Glomerular endothelial cell (primary cell): ENCODE measurements around the gene FABP6. TPM values are rescaled to one million over a fixed set of nuclear protein-coding genes. Genes with fewer than 3 reads are reported as not detected.

ENCODE experiments used
- DNase-seq: peaks from one replicate; pipeline ENCODE4 v3.0.0-alpha.2; 2011; ENCODE audit warnings: low read depth, low spot score; ENCODE audit errors: extremely low read depth
- total RNA-seq: library from RNA; depleted of rRNA; stranded (reverse); fragments of >200 nt; gene quantifications from 2 replicates; pipeline ENCODE4 v1.2.3, GENCODE V29; 2015

The FABP6 gene
- total RNA-seq, 1 donor from 2014 or later: 0.35 TPM

DNA sequence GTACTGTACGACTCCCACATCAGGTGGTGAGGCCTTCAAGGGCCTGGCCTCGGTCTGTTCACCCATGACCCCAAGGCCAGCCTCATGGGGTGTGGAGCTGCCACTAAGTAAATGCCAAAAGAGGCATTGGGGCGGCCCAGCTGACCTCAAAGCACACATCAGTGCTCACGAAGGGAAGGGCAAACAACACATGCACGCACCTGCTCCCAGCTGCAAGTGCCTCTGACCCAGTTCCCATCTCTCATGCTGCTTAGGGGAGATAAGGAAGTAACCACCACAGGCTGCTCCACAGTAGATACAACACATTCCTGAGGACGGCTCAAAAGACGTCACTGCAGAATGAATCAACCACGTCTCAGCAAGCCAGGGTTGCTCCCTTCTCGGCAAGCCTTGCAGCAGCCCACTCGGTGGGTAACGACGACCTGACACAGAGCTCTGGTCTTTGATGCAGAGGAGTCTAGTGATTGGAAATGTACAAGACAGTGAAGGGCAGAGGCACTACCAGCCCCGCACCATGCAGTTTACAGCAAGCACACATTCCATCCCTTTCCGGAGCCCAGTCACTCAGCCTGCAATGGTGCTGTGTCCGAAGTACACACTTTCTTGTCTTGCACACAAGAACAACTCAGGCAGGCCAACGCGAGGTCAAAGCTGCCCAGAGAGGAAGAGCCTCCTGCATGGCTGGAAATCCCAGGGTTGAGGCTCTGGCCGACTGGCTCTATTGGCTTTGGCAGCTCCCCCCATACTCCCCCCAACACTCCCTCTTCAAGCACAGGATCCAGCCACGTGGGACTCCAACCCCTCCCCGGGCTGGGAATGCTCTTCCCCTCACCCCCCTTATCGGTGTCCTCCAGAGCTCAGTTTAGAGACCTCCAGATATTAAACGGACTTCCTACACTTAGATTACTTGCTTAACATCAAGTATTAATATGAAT lies 31.8 kb downstream of the FABP6 start:
- DNase-seq: no peak

- no peak for DNase-seq
Measured at GRCh38 chr5:160262151-160263074, 33.1 kb downstream of the FABP6 start.

DNA sequence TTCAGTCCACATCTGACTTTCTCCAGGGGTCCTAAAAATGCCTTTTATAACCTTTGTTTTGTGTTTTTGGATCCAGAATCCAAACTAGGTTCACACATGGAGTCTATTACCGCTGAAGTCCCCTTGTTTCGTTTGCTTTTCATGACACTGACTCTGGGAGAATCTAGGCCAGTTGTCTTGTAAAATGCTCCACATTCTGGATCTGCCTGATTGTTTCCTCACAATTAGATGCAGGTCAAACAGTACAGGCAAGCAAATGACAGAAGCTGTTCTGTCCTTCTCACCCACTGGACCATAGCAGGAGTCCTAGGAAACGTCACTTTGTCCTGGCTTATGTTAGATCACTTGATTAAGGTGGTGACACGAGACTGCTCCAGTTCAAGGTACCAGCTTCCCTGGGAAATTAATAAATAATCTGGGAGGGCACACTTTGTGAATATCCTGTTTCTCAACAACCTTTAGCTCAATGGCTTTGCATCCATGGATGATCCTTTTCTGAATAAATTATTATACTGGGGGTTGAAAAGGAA lies 34.1 kb downstream of the FABP6 start:
- DNase-seq: no peak

- no peak for DNase-seq
Measured at GRCh38 chr5:160266044-160266443, 36.7 kb downstream of the FABP6 start.

- no peak for DNase-seq
Measured at GRCh38 chr5:160266752-160267345, 37.5 kb downstream of the FABP6 start.

GRCh38 chr5:160268121-160268520 lies 38.8 kb downstream of the FABP6 start:
- DNase-seq: no peak

DNA sequence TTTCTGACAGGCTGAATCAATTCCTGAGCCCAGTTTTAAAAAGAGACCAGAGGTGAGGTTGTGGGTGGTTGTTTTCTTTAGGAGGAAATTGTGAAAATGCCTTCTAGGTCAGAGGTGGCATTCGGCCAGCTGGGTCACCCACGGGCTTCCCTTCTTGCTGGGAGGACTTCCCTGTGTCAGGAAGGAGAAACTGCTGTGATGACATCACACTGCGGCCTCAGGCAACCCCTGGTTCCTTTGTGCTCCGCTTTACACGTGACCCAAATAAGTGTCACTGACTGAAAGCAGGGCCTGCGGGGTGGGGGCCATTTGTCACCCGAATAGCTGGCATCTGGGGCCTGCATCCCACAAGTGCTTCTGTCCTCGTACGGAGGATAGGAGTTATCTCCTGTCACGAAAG lies 39.7 kb downstream of the FABP6 start:
- DNase-seq: peak; percentile 68

- DNase-seq: no peak
Measured at GRCh38 chr5:160270704-160271103, 41.4 kb downstream of the FABP6 start.

DNA sequence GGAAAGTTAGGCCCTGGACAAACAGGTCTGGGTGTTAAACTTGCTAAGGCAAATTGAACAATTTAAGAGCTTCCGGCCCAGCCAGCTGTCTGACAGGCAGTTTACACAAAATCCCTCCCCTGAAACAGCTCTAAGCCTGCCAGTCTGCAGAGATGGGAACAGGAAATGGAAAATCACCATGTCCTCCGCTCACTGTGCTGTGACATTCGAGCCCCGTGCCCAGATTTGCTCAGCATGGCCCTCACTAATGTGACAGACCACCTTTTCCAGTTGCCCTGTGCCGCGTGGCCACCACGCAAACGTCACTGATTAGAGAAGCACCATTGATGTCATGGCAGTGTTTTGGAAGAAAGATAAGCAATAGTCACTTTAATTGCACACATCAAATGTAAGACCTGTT lies 42.1 kb downstream of the FABP6 start:
- no peak for DNase-seq

DNA sequence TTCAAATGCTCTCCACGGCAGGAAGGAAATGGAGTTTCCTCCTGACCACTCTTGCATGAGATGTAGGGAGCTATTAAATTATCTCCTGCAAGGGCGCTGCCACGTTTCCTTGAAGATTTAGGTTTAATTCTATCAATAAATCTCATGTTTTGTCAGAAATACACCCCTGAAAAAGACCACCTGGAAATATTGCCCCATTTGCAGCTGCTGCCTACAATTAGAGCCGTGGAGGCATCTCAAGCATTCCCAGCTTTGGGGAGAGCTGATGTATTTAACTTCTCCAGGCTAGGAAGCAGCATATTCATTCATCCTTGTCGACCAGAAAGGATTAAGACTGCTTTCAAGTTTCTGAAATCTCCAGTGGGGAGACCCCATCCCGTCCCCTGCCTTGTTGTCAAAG lies 42.5 kb downstream of the FABP6 start:
- DNase-seq: no peak

GRCh38 chr5:160272264-160272663 lies 43.0 kb downstream of the FABP6 start:
- DNase-seq: no peak

DNA sequence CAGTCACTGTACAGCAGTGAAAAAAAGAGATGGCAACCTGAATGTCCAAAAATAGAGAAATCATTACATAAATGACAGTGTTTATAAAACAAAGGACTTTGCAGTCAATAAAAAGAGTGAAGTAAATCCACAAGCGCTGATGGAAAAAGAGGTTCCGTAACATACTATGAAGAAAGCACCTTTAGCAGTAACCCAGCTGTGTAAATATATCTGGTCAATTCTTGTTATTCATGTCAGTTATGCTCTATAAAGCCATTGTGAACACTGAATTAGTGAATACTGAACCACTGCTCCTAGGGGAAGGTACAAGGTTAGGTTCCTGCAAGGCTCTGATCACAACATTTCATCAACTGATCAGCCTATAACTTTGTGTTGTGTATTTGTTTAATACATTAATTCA lies 43.6 kb downstream of the FABP6 start:
- DNase-seq: no peak

DNA sequence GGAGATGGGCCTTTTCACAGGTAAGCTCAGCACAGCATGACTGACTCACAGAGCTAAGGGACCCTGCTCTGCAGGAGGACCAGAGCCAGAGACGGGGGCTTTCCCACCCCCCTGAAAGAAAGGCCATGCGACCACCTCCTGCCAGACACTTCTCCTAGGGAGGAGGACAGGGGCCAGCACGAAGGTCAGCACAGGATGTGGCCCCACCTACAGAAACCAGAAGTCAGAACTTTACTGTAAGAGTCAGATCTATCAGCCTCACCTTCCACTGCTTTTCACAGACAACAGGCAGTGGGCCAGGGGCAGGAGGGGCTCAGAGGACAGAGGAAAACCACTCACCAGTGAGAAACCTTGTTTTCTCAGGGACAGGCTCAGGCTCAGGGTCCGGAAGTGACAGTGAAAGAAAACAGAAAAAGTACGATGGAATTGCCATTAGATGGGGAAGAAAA lies 45.2 kb downstream of the FABP6 start:
- no peak for DNase-seq

DNA sequence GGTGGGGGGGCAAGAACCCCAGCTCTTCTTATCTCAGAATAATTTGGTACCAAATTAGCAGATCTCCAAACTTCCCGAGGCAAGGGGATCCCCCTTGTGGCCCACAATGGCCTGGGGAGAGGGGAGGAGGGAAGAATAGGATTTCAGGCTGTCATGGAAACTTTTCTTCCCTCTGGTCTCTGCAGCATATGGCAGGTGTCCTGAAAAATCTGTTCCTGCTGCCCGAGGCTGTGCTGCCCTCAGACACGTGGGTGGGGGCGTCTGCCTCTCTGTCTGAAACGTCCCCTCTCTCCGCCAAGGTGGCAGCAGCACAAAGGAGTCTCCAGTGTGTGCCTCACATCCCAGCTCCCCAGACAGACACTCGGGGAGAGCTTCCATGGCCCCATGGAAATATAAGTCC lies 49.0 kb downstream of the FABP6 start:
- DNase-seq: no peak

- no peak for DNase-seq
Measured at GRCh38 chr5:160280384-160281095, 51.2 kb downstream of the FABP6 start.

GRCh38 chr5:160281275-160281674 lies 52.0 kb downstream of the FABP6 start:
- DNase-seq: no peak

DNA sequence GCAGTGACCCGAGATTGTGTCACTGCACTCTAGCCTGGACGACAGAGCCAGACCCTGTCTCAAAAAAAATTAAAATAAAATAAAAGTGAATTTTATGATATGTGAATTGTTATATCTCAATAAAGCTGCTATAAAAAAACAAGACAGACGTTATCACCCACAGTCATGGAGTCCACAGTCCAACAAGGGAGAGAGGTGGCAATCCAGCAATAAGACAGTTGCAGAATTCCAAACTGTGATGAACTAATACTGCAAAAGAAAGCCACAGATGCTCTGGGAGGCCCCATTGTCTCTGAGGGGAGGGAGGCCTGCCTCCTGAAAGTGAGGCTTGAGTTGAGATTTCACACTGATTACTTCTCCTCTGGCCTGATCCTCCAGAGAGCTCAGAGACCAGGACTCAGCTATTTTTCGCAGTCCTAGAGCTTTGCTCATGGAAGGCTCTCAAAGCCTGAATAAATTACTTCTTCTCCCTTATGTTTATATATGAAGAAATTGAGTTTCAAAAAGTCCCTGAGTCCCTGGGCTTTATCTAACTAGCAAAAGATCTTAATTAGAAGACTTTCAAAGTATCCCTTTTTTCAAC lies 55.1 kb downstream of the FABP6 start:
- no peak for DNase-seq

- no peak for DNase-seq
Measured at GRCh38 chr5:160285316-160285715, 56.0 kb downstream of the FABP6 start.

DNA sequence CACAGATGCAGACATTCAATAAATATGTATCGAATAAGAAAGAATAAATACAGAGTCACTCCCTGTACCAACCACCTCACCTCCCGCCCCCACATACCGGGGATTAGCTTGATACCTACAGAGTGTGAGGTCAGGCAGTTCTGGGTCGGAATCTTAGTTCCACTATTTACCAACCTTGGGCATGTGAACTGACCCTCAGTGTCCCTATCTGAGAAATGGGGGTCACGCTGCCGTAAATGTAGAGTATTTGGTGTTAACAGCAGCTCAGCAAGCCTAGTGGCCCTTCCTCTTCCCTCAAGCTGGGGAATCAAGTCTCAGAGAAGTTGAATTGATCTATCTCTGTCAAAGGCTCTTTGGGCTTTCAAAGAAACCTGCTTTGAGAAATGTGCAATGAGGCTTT lies 57.6 kb downstream of the FABP6 start:
- DNase-seq: no peak
